HG03354 (cell line): ENCODE results near the gene ADAM22.
A peak's percentile ranks its signal among the peaks of the same experiment; 100 is the strongest.

ENCODE experiments used
- ATAC-seq: cut with Tn5 transposase; IDR thresholded peaks from one replicate; pipeline ENCODE4 v1.9.1; 2021; ENCODE audit warnings: mild to moderate bottlenecking; ENCODE audit not compliant: unreplicated experiment, poor library complexity, severe bottlenecking

Gene ADAM22

GRCh38 chr7:88201305-88201704 is 267.3 kb downstream of the ADAM22 start:
- no peak for ATAC-seq

- no peak for ATAC-seq
These were observed 268.2 kb downstream of the ADAM22 start for GRCh38 chr7:88202278-88202677.

DNA sequence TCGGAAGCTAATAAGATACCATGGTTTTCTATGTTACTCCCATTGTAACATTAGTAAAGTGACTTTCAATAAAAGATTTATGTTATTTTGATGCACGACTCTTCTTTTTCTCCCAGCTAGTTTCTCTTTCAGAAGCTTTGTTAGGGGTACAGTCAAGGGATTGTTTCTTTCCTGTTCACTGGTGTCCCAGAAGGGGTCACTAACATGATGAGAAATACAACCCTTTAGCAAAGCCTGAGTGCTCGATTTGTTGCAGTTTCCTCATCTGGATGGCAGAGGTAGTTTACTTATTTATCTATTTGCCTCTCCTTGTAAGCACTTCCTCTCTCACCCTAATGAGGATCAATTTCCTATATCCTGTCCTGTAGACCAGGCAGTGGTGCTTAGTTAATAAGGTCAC is 268.7 kb downstream of the ADAM22 start:
- ATAC-seq, result no peak

DNA sequence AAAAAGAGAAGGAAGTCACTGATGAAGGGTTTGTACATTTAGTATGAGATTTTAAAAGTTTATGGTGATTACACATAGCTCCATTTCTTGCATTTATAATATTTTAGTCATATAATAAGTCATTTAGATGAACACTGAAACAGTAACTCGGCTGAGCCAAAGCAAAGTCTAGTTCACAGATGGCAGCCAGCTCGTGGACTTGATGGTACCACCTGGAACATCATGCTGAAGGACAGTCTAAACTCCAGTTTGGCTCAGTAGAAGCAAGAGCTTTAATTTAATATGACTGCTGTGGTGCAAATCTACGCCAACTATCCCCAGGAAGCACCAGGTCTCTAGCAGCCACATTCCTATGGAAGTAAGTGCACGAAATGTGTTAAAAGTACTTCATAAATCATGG is 269.4 kb downstream of the ADAM22 start:
- no peak for ATAC-seq

GRCh38 chr7:88204525-88205110 is 270.6 kb downstream of the ADAM22 start:
- no peak for ATAC-seq

GRCh38 chr7:88205179-88205578 is 271.1 kb downstream of the ADAM22 start:
- ATAC-seq, result no peak

- no peak for ATAC-seq
These were observed 272.2 kb downstream of the ADAM22 start for GRCh38 chr7:88206254-88206653.

GRCh38 chr7:88208521-88208920 is 274.5 kb downstream of the ADAM22 start:
- no peak for ATAC-seq

DNA sequence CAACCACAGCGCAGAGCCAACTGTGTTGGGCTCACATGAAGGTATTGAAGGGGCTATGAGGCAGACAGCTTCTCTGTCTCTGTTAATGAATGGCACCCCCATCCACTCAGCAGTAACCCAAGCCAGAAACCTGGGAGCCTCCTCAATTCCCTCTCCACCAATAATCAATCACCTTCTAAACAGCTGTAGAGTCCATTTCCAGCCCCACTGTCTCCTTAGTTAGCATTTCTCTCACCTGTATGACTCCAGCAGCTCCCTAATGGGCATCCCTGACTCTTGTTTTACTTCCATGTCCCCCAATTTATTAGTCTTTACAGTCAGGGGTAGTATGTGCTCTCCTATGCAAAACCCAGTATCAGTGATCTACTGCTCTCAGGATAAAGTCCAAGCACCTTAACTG is 278.9 kb downstream of the ADAM22 start:
- ATAC-seq, result no peak

- no peak for ATAC-seq
These were observed 280.4 kb downstream of the ADAM22 start for GRCh38 chr7:88214456-88214855.

DNA sequence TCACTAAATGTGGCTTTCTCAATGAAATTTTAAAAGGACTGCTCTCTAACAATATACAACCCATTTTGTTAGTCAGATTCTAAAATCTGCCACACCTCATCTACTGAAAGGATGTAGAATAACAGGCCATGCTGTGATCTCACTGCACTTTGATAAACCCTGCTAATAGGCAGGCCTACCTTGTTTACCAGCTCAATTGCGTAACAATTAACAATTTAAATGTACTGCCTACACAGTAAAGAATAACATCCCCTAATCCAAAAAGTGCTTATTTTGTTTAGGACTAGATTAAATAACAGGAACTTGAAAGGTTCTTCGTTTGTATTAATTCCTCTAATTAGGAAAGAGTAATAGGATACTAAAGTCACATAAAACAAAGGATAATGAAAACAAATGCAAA is 281.2 kb downstream of the ADAM22 start:
- no peak for ATAC-seq

- no peak for ATAC-seq
These were observed 282.2 kb downstream of the ADAM22 start for GRCh38 chr7:88216276-88216675.

- ATAC-seq, result peak; percentile 76
These were observed 283.8 kb downstream of the ADAM22 start for GRCh38 chr7:88217675-88218428.

GRCh38 chr7:88218429-88218745 is 284.3 kb downstream of the ADAM22 start:
- ATAC-seq, result no peak

GRCh38 chr7:88218836-88219605 is 285.0 kb downstream of the ADAM22 start:
- ATAC-seq, result peak; percentile 36

DNA sequence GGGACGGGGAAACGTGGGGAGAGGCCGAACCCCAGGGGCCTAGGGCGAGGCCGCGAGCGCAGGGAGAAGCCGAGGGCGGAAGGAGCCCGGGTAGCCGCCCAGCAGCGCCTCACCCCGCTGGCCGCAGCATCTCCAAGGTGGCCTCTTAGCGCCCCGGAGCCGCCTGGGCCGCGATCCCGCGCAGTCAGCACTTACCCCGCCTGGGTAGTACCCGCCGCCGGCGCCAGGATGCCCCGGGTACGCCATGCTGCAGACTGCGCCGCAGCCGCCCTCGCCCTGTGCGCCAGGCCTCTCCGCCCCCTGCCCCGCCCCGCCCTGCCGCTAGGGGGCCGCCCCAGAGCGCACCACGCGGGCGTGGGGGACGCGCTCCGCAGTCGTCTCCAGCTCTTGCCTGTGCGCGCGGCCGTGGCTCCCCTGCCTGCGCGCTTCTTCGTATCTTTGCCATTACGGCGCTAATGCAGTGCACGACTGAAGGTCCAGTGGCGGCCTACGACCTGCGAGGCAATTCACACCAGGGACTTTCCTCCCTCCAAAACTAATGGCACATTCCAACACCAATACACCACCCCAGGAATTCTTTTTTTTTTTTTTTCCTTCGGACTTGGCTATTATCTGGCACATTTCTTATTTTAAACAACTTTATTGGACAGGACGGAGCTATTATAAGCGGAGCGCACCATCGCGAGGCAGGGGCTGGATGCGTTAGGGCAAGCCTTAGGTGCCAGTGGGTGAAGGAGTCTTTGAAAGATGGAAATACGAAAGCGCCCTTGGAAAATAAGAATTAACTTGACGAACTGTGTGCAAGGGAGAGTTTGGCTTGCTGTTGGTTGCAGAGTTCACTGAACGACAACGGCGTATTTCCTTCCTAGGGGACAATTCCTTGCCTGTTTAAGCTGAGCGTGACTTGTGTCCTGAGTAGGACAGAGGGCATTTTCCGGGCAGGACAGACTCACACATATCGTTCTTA is 286.0 kb downstream of the ADAM22 start, which contains the start of gene SRI:
SRI (minus strand) TSS at position 258 of the 967 bp plus-strand sequence; CDS start at position 246, 12 bp downstream.
- peak; percentile 66 for ATAC-seq

GRCh38 chr7:88223265-88223664 is 289.2 kb downstream of the ADAM22 start:
- no peak for ATAC-seq

DNA sequence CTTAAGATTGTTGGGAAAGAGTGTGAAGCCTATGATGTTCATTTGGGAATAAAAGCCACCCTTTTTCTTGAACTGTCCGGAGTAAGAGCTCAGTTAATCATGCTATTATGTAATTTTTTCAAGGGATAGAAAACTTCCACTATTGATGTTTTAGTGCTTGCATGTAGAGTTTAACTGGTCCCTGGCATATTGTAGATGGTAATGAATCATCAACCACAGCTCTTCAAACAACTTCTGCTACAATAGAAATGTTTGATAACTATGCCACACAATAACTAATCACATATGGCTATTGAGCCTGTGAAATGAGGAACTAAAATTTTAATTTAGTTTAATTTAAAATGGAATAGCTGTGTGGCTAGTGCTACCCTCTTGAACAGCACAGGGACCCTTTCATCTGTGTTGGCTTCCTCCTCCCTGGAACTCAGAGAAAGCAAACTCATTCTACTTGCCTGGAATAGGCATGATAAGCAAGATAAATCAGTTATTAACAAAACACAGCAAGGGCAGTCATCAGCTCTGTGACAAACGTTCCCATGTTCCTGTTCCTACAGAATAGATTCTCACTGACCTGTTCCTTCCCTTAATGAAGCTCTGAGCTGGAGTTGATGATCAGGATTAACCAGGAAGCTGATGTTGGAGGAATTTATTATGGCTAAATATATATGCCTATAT is 290.7 kb downstream of the ADAM22 start:
- ATAC-seq, result no peak

- ATAC-seq, result no peak
These were observed 292.1 kb downstream of the ADAM22 start for GRCh38 chr7:88226201-88226600.
